GM18867 (cell line): ENCODE data around the gene ANKRD18A.
"Not testable (repeated sequence)": the region's sequence is repeated elsewhere in the genome, so short reads cannot be mapped to it uniquely, and the experiment has no call there.

Experiments
- ATAC-seq: cut with Tn5 transposase; IDR thresholded peaks from one replicate; pipeline ENCODE4 v1.9.1; 2021; ENCODE audit warnings: mild to moderate bottlenecking, moderate library complexity; ENCODE audit not compliant: unreplicated experiment

The ANKRD18A gene

DNA sequence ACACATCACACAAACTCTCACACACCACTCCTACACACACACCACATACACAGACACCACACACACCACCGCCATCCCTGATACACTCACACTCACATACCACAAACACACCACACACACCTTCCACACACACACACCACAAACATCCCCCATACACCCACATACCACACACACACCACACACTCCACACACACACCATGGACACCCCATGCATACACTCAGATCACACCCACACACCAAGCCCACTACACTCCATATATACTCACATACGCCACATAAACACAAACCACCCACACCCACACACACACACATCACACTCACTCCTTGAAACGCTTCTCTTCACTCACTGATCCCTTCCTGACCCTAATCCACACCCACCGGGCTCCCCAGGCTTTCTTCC, 9.1 kb upstream of the ANKRD18A start:
- no peak for ATAC-seq

GRCh38 chr9:38626006-38626405, 5.6 kb upstream of the ANKRD18A start:
- ATAC-seq, result no peak

- ATAC-seq, result no peak
These were observed 2.6 kb upstream of the ANKRD18A start for GRCh38 chr9:38622951-38623350.

GRCh38 chr9:38622288-38622674, 1.9 kb upstream of the ANKRD18A start:
- ATAC-seq, result no peak

GRCh38 chr9:38621434-38622287, 1.3 kb upstream of the ANKRD18A start:
- ATAC-seq, result peak; percentile 42

DNA sequence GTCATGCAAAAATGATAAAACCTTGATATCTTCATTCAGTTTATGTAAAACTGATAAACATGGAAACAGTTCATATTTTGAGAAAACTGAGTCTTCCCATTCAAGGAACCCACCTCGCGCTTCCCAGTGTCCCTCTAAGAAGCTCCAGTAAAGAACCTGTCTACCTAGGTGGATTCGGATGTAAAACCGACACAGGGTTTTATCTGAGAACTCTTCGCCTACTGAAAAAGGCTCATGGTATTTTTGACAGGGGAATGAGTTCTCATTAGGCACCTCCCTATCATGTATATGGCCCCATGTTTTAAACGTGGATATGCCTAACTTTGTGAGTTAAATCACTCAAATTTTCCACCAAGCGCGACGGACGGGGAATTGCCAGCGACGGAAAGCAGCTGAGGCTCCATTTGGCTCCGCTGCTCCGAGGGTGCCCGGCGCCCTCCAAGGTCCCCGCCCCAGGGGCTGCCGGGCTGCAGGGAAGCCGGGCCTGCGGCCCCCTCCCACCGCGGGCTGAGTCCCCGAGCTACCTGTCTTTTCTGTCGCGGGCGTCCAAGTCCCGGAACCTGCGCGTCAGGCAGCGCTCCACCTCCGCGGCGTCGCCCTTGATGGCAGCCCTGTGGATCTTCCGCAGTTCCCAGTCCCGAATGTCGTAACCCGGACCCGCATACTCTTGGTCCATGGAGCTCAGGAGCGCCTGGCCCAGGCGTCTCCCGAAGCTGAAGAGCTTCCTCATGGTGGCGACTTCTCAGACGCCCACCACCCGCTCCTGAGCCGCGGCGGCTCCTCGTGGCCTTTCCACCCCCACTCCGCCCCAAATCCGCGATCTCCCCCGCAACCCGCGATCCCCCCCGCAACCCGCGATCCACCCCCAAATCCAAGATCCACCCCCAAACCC, 594 bp downstream of the ANKRD18A start:
- no peak for ATAC-seq

GRCh38 chr9:38598029-38598745, 22.2 kb downstream of the ANKRD18A start:
- not testable (repeated sequence) for ATAC-seq

GRCh38 chr9:38595117-38595516, 25.3 kb downstream of the ANKRD18A start:
- not testable (repeated sequence) for ATAC-seq

DNA sequence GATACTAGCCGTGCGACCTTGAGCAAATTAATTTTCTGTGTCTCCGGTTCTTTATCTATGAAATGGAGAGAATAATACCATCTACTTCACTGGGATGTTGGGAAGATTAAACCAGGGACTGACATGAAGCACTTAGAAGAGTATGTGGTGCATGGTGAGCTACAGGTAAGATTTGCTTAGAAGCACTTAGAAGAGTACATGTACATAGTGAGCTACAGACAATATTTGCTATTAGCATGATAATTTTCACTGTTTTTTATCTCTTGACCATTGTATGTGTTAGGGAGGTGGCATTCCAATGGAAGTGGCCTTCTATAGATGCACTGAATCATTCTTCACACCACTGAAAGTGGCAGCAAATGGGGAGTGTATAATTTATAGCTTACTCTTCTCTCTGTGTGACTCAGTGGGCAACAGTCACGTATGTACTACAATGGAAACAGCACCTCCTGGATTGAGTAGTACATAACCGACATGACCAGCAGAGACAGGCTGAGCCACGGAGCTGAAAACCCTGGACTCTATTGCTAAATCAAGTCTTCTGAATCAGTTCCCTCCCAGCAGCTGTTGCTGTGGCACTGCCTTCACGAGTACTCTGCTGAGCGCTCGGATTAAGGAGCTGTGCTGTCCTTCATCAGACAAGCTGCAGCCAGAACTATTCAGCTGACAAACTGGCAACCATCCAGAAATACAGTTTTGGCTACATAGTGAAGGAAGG, 28.9 kb downstream of the ANKRD18A start:
- ATAC-seq, result not testable (repeated sequence)

DNA sequence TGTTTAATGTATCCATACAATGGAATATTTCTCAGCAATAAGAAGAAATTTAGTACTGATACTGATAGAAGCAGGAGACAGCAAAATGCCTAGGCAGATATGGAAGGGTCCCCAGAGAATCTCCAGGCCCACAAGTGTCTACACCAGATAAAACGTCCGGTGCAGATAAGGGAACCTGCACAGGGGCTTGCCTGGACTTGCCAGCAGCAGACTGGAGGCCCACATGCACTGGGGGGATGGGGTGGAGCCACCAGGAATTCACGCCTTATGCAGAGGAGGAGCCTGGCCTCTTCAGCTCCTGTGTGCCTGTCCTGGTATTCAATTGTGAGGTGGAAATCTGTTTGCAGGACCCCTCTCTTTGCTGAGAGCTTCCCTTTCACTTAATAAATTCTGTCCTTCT, 36.6 kb downstream of the ANKRD18A start:
- not testable (repeated sequence) for ATAC-seq

DNA sequence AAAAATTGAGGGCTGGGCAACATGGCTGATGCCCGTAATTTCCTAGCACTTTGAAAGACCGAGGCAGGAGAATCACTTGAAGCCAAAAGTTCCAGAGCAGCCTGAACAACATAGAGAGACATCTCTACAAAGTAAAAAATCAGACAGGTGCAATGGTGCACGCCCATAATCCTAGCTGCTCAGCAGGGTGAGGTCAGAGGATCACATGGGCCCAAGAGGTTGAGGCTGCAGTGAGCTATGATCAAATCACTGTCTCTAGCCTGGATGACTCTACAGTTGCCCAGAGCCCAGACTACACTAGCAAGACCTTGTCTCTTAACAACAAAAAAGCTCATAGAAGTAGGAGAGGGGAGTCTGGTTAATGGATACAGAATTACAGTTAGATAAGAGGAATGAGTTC, 40.3 kb downstream of the ANKRD18A start:
- ATAC-seq, result not testable (repeated sequence)

DNA sequence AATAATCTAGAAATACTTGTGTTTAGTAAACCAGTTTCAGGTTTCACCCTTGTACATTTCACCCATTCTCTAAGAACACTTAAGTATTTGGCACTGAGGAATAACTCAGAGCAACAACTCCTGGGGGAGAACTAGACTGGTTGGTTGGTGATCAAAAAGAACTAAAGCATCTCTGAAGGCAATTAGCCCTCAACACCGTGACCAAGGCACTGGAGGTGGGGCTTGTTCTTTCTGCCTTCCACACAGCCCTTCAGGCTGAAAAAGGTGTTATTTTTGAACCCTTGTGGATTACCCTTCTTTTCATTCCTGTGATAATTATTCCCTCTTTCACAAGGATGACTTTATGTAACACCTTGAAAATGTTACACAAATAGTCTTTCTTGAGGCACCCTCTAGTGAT, 44.2 kb downstream of the ANKRD18A start:
- ATAC-seq, result not testable (repeated sequence)

GRCh38 chr9:38566048-38566447, 54.3 kb downstream of the ANKRD18A start:
- not testable (repeated sequence) for ATAC-seq

DNA sequence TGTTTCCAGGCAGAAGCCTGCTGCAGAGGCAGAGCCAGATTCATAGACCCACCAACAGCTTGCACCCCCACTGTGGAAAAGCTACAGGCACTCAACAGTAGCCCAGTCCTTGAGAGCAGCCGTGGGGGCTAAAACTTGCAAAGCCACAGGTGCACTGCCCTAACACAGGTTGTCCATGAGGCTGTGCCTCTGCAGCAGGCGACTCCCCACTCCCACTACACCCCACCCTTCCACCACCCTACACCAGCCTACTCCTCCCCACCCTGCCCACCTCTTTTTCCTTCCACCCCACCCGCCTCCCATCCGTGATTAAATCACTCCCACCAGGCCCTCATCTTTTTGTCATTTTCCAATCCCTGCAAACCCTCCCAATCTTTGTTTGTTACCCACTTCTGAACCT, 55.2 kb downstream of the ANKRD18A start:
- not testable (repeated sequence) for ATAC-seq

DNA sequence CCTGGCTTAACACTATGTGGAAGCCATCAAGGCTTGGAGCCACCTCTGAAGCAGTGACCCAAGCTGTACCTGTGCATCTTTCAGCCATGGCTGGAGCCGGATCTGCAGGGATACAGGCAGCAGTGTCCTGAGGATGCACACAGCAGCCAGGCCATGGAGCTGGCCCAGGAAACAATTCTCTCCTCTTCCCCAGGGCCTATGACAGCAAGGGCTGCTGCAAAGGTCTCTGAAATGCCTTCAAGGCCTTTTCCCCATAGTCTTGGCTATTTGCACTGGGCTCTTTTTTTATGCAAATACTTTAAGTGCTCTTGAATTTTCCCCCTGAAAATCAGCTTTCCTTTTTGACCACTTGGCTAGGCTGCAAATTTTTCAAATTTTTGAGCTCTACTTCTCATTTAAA, 56.5 kb downstream of the ANKRD18A start:
- ATAC-seq, result not testable (repeated sequence)

DNA sequence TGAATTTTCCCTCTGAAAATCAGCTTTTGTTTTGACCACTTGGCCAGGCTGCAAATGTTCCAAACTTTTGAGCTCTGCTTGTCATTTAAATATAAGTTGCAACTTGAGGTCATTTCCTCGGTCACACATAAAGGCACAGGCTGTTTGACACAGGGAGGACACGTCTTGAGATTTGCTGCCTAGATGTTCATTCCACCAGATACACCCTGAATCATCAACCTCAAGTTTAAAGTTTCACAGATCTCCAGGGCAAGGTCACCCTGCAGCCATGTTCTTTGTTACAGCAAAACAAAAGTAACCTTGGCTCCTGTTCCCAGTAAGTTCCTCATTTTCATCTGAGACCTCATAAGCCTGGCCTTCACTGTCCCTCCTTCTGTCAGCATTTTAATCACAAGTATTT, 59.3 kb downstream of the ANKRD18A start:
- not testable (repeated sequence) for ATAC-seq

DNA sequence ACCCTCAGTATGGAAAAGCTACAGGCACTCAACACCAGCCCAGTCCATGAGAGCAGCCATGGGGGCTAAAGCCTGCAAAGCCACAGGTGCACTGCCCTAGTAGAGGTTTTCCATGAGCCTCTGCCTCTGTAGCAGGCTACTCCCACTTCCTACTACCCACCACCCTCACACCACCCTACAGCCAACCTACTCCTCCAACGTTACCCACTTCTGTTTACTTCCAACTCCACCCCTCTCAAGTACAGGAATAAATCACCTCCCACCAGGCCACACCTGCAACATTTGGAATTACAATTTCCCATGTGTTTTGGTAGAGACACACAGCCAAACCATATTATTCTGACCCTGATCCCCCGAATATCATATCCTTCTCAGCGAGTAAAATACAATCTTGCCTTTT, 61.2 kb downstream of the ANKRD18A start:
- ATAC-seq, result not testable (repeated sequence)

- ATAC-seq, result not testable (repeated sequence)
These were observed 62.6 kb downstream of the ANKRD18A start for GRCh38 chr9:38557746-38558145.

GRCh38 chr9:38554966-38555365, 65.4 kb downstream of the ANKRD18A start:
- ATAC-seq, result not testable (repeated sequence)

DNA sequence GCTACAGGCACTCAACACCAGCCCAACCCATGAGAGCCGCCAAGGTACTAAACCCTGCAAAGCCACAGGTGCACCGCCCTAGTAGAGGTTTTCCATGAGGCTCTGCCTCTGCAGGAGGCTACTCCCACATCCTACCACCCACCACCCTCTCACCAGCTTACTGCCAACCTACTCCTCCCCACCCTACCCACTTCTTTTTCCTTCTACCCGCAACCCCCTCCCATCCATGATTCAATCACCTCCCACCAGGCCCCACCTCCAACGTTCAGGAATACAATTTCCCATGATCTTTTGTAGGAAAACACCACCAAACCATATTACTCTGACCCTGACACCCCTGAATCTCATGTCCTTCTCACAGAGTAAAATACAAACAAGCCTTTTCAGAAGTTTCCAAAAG, 67.4 kb downstream of the ANKRD18A start:
- not testable (repeated sequence) for ATAC-seq
